HCT116 (cell line): Measurements from ENCODE around the gene ANKRD40CL. TPM values are rescaled to one million over a fixed set of nuclear protein-coding genes. Genes with fewer than 3 reads are reported as not detected.

Source experiments
- ATAC-seq: fragments of 200-7000 bp; cut with Tn5 transposase; 2 replicates; pipeline ENCODE4 v1.9.1; 2020; ENCODE audit warnings: mild to moderate bottlenecking, moderate library complexity
- BruUV-seq: library from RNA; stranded (reverse); fragments of 400-500 nt; replicated peaks from 2 replicates; lab custom pipeline; 2021; lab: Mats Ljungman, UMichigan
- CTCF ChIA-PET: fragments of 300-600 bp; sonication (Branson Sonifier 250); formaldehyde crosslinking; loops from one replicate; lab custom pipeline; 2021; ENCODE audit warnings: antibody characterized with exemption; lab: Charles Lee
- POLR2A ChIA-PET: fragments of 300-600, 350-600 bp; sonication (Branson Sonifier 250); formaldehyde crosslinking; loops from one replicate; lab custom pipeline; 2021; ENCODE audit warnings: antibody characterized with exemption; lab: Charles Lee
- RAD21 ChIA-PET, 2 experiments: fragments of 300-600 bp; sonication (Branson Sonifier 250); formaldehyde crosslinking; loops; one replicate each; lab custom pipeline; 2023; ENCODE audit warnings: low total read pairs in 2 of 2; ENCODE audit not compliant: uncharacterized antibody in 2 of 2, unreplicated experiment in 2 of 2, low non-redundant PET in 1 of 2; lab: Charles Lee
- DNase-seq: peaks from one replicate; pipeline ENCODE4 v3.0.0-alpha.2; 2010; ENCODE audit warnings: low read depth, low spot score
- H2AFZ ChIP-seq: fragments of 200-600 bp; shearing (Covaris generic), sonication (generic); 2 replicates; pipeline ENCODE4 v1.6.1; 2017; ENCODE audit warnings: low read depth, mixed run types, mixed read lengths, antibody characterized with exemption, low read length; ENCODE audit not compliant: poor library complexity, severe bottlenecking
- H3K27ac ChIP-seq: 2 replicates; pipeline ENCODE4 v1.5.1; 2012; ENCODE audit warnings: low read depth, low read length
- H3K27me3 ChIP-seq: fragments of 200-600 bp; sonication (generic); 2 replicates; pipeline ENCODE4 v1.6.1; 2016; ENCODE audit warnings: mixed run types, low read length, mixed read lengths; ENCODE audit not compliant: insufficient read depth
- H3K36me3 ChIP-seq, 2 experiments: fragments of 200-500 bp in 1 of 2; fragments of 200-600 bp in 1 of 2; sonication (Bioruptor generic) in 1 of 2; sonication (generic) in 1 of 2; 2 replicates each; pipeline versions ENCODE4 v1.5.1 to v1.6.1; 2014 to 2016; ENCODE audit warnings: low read length in 2 of 2, inconsistent platforms in 1 of 2, mixed read lengths in 1 of 2, mixed run types in 1 of 2; ENCODE audit not compliant: insufficient read depth in 2 of 2, control insufficient read depth in 1 of 2
- H3K4me1 ChIP-seq, 2 experiments: fragments of 200-600 bp in 1 of 2; sonication (generic) in 1 of 2; 2 replicates each; pipeline versions ENCODE4 v1.5.1 to v1.6.1; 2012 to 2017; ENCODE audit warnings: low read length in 2 of 2, inconsistent platforms in 1 of 2, mild to moderate bottlenecking in 1 of 2, mixed read lengths in 1 of 2, mixed run types in 1 of 2, moderate library complexity in 1 of 2; ENCODE audit not compliant: insufficient read depth in 2 of 2, control insufficient read depth in 1 of 2
- H3K4me2 ChIP-seq: fragments of 200-600 bp; sonication (generic); 2 replicates; pipeline ENCODE4 v1.6.1; 2017; ENCODE audit warnings: mixed run types, low read length, mixed read lengths
- H3K4me3 ChIP-seq, 2 experiments: fragments of 200-600 bp in 1 of 2; sonication (generic) in 1 of 2; replicated peaks in 1 of 2; 2 replicates each; pipeline ENCODE4 v1.5.1; 2011 to 2016; ENCODE audit warnings: low read length in 2 of 2, control low read depth in 1 of 2, low read depth in 1 of 2, mild to moderate bottlenecking in 1 of 2, mixed read lengths in 1 of 2, mixed run types in 1 of 2
- H3K79me2 ChIP-seq: fragments of 200-600 bp; sonication (generic); 2 replicates; pipeline ENCODE4 v1.6.1; 2017; ENCODE audit warnings: mild to moderate bottlenecking, mixed run types, low read length, moderate library complexity, mixed read lengths; ENCODE audit not compliant: insufficient read depth
- H3K9ac ChIP-seq: fragments of 200-600 bp; sonication (generic); 2 replicates; pipeline ENCODE4 v1.6.1; 2016; ENCODE audit warnings: low read length, mixed read lengths
- H3K9me2 ChIP-seq: fragments of 200-600 bp; sonication (generic), shearing (Covaris generic); 2 replicates; pipeline ENCODE4 v1.6.1; 2017; ENCODE audit warnings: mixed run types, mild to moderate bottlenecking, moderate library complexity; ENCODE audit not compliant: insufficient read depth
- H3K9me3 ChIP-seq, 2 experiments: fragments of 200-500 bp in 1 of 2; fragments of 200-600 bp in 1 of 2; sonication (Bioruptor generic) in 1 of 2; sonication (generic) in 1 of 2; 2 replicates each; pipeline ENCODE4 v1.6.1; 2014 to 2017; ENCODE audit warnings: low read length in 2 of 2, mixed read lengths in 2 of 2, inconsistent platforms in 1 of 2, low read depth in 1 of 2, mild to moderate bottlenecking in 1 of 2, mixed run types in 1 of 2, moderate library complexity in 1 of 2; ENCODE audit not compliant: control insufficient read depth in 1 of 2, insufficient read depth in 1 of 2
- H4K20me1 ChIP-seq: fragments of 200-600 bp; sonication (generic), shearing (Covaris generic); 2 replicates; pipeline ENCODE4 v1.6.1; 2017; ENCODE audit warnings: mixed run types, mild to moderate bottlenecking, moderate library complexity; ENCODE audit not compliant: insufficient read depth
- CBX3 ChIP-seq: IDR thresholded peaks from 2 replicates; pipeline ENCODE4 v1.6.1; 2012; ENCODE audit warnings: low read depth
- CEBPB ChIP-seq: IDR thresholded peaks from 2 replicates; pipeline ENCODE4 v1.6.1; 2012; ENCODE audit warnings: low read depth
- EGR1 ChIP-seq: IDR thresholded peaks from 2 replicates; pipeline ENCODE4 v1.6.1; 2012; ENCODE audit warnings: low read depth
- ELF1 ChIP-seq: IDR thresholded peaks from 2 replicates; pipeline ENCODE4 v1.6.1; 2012; ENCODE audit warnings: low read depth, borderline replicate concordance
- FOSL1 ChIP-seq: IDR thresholded peaks from 2 replicates; pipeline ENCODE4 v1.6.1; 2012; ENCODE audit warnings: low read depth
- JUND ChIP-seq: IDR thresholded peaks from 2 replicates; pipeline ENCODE4 v1.6.1; 2012
- POLR2A ChIP-seq: IDR thresholded peaks from 2 replicates; pipeline ENCODE4 v1.7.0; 2011; ENCODE audit warnings: borderline replicate concordance; ENCODE audit not compliant: insufficient read depth, insufficient read length; ENCODE audit errors: extremely low read depth
- POLR2AphosphoS5 ChIP-seq: IDR thresholded peaks from 2 replicates; pipeline ENCODE4 v1.6.1; 2011; ENCODE audit warnings: mild to moderate bottlenecking, low read depth, low read length, moderate library complexity
- RAD21 ChIP-seq: IDR thresholded peaks from 2 replicates; pipeline ENCODE4 v1.6.1; 2012; ENCODE audit warnings: low read depth, mild to moderate bottlenecking
- SIN3A ChIP-seq: IDR thresholded peaks from 2 replicates; pipeline ENCODE4 v1.6.1; 2012; ENCODE audit warnings: low read depth
- SRF ChIP-seq: IDR thresholded peaks from 2 replicates; pipeline ENCODE4 v1.6.1; 2012; ENCODE audit warnings: low read depth
- TCF7L2 ChIP-seq: IDR thresholded peaks from 2 replicates; pipeline ENCODE4 v1.7.0; 2011; ENCODE audit warnings: borderline replicate concordance, inconsistent platforms; ENCODE audit not compliant: insufficient read depth, insufficient read length; ENCODE audit errors: extremely low read depth
- intact Hi-C: fragments of 100-400 bp; cut with micrococcal nuclease; formaldehyde crosslinking; loops from 2 replicates; pipeline ENCODE4 v1.10.0; 2022
- total RNA-seq: library from RNA; stranded (reverse); gene quantifications from one replicate; pipeline ENCODE4 v1.2.1, GENCODE V29; 2021; ENCODE audit not compliant: unreplicated experiment
- TF ChIP-seq, protein P1 (sequence below): IDR thresholded peaks from 2 replicates; pipeline ENCODE4 v1.6.1; 2011; ENCODE audit warnings: mild to moderate bottlenecking, low read length, moderate library complexity; ENCODE audit not compliant: insufficient replicate concordance; ENCODE audit errors: extremely low read depth
- TF ChIP-seq, protein P2 (sequence below): IDR thresholded peaks from 2 replicates; pipeline ENCODE4 v1.6.1; 2012; ENCODE audit warnings: low read depth
- TF ChIP-seq, protein P3 (sequence below), 3 experiments: fragments of 200-600 bp in 1 of 3; sonication (generic) in 1 of 3; IDR thresholded peaks in 2 of 3; conservative IDR thresholded peaks in 1 of 3; 2 replicates each; pipeline ENCODE4 v1.5.1; 2012 to 2017; ENCODE audit warnings: low read depth in 2 of 3, low read length in 2 of 3, antibody characterized with exemption in 1 of 3, borderline replicate concordance in 1 of 3, control low read depth in 1 of 3, mild to moderate bottlenecking in 1 of 3, mixed read lengths in 1 of 3, mixed run types in 1 of 3, moderate library complexity in 1 of 3; ENCODE audit not compliant: insufficient read depth in 1 of 3
- TF ChIP-seq, protein P4 (sequence below): IDR thresholded peaks from 2 replicates; pipeline ENCODE4 v1.6.1; 2012

ANKRD40CL gene
- total RNA-seq, 1 experiment from 2014 or later, result 0.57 TPM

DNA sequence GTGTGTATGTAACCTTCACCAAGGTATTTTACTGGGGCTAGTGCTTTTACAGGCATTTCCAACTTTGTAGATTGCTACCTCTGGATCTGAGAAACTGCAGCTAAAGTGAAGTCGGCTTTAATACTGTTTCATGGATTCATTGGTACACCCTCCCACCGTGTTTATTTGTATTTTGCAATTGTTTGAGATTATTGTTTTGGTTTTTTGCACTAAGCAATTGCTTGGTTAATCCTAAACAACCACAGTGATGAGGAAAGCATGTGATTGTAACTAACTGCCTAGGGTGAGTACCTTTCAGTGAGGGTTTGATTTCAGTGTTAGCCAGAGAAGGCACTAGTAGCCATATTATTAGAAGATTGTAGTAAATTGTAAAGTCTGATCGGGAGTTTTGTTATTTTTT, 44.6 kb downstream of the ANKRD40CL start:
- H3K9ac ChIP-seq, result no peak overlapping the region
- H3K27ac ChIP-seq, result no peak overlapping the region
- ChIA-PET CTCF (no interaction called here), RAD21 (no interaction called here), POLR2A (interaction anchor here (0.7 kb wide), 1 partner anchor 49 kb away, joined by 5 read pairs; no protein-coding TSS in a partner anchor)
- no peaks in the 10 kb centered on the region for H3K9me3 ChIP-seq
- peak overlapping the region; percentile 12; the same call in 1 of the 2 replicates for H3K4me2 ChIP-seq
- peaks cover 69% of the 10 kb centered on the region for H4K20me1 ChIP-seq
- H3K79me2 ChIP-seq, result peaks cover 85% of the 10 kb centered on the region
- H3K27me3 ChIP-seq, result no peaks in the 10 kb centered on the region
- TF ChIP-seq TCF7L2 (no peak), POLR2A (no peak), POLR2AphosphoS5 (no peak), CEBPB (no peak), RAD21 (no peak), EGR1 (no peak), ELF1 (no peak), CBX3 (no peak), SRF (no peak), SIN3A (no peak), JUND (no peak), FOSL1 (no peak)
- TF ChIP-seq, protein P1, sequence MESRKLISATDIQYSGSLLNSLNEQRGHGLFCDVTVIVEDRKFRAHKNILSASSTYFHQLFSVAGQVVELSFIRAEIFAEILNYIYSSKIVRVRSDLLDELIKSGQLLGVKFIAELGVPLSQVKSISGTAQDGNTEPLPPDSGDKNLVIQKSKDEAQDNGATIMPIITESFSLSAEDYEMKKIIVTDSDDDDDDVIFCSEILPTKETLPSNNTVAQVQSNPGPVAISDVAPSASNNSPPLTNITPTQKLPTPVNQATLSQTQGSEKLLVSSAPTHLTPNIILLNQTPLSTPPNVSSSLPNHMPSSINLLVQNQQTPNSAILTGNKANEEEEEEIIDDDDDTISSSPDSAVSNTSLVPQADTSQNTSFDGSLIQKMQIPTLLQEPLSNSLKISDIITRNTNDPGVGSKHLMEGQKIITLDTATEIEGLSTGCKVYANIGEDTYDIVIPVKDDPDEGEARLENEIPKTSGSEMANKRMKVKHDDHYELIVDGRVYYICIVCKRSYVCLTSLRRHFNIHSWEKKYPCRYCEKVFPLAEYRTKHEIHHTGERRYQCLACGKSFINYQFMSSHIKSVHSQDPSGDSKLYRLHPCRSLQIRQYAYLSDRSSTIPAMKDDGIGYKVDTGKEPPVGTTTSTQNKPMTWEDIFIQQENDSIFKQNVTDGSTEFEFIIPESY, result no peak
- TF ChIP-seq, protein P2, sequence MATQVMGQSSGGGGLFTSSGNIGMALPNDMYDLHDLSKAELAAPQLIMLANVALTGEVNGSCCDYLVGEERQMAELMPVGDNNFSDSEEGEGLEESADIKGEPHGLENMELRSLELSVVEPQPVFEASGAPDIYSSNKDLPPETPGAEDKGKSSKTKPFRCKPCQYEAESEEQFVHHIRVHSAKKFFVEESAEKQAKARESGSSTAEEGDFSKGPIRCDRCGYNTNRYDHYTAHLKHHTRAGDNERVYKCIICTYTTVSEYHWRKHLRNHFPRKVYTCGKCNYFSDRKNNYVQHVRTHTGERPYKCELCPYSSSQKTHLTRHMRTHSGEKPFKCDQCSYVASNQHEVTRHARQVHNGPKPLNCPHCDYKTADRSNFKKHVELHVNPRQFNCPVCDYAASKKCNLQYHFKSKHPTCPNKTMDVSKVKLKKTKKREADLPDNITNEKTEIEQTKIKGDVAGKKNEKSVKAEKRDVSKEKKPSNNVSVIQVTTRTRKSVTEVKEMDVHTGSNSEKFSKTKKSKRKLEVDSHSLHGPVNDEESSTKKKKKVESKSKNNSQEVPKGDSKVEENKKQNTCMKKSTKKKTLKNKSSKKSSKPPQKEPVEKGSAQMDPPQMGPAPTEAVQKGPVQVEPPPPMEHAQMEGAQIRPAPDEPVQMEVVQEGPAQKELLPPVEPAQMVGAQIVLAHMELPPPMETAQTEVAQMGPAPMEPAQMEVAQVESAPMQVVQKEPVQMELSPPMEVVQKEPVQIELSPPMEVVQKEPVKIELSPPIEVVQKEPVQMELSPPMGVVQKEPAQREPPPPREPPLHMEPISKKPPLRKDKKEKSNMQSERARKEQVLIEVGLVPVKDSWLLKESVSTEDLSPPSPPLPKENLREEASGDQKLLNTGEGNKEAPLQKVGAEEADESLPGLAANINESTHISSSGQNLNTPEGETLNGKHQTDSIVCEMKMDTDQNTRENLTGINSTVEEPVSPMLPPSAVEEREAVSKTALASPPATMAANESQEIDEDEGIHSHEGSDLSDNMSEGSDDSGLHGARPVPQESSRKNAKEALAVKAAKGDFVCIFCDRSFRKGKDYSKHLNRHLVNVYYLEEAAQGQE, result no peak
- TF ChIP-seq, protein P3, sequence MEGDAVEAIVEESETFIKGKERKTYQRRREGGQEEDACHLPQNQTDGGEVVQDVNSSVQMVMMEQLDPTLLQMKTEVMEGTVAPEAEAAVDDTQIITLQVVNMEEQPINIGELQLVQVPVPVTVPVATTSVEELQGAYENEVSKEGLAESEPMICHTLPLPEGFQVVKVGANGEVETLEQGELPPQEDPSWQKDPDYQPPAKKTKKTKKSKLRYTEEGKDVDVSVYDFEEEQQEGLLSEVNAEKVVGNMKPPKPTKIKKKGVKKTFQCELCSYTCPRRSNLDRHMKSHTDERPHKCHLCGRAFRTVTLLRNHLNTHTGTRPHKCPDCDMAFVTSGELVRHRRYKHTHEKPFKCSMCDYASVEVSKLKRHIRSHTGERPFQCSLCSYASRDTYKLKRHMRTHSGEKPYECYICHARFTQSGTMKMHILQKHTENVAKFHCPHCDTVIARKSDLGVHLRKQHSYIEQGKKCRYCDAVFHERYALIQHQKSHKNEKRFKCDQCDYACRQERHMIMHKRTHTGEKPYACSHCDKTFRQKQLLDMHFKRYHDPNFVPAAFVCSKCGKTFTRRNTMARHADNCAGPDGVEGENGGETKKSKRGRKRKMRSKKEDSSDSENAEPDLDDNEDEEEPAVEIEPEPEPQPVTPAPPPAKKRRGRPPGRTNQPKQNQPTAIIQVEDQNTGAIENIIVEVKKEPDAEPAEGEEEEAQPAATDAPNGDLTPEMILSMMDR (IDR thresholded peaks at IDR 0.05 in 2 of 3, conservative IDR thresholded peaks at IDR 0.05 in 1 of 3; ENCODE audit: borderline replicate concordance in 1 of 3, insufficient read depth in 1 of 3, low read depth in 2 of 3, low read length in 2 of 3), result no peak
- TF ChIP-seq, protein P4, sequence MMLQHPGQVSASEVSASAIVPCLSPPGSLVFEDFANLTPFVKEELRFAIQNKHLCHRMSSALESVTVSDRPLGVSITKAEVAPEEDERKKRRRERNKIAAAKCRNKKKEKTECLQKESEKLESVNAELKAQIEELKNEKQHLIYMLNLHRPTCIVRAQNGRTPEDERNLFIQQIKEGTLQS, result no peak
- DNase-seq, result no peak
- ATAC-seq, result no peak
- intact Hi-C loops, result no loop called here
- peaks cover 8 to 17% of the 10 kb centered on the region in 2 experiments; a peak in 3 of 4 replicates for H3K36me3 ChIP-seq
- no TSS peak for BruUV-seq
- H2AFZ ChIP-seq, result no peak overlapping the region
- H3K4me3 ChIP-seq, result no peak overlapping the region
- H3K4me1 ChIP-seq, result peaks cover 25 to 53% of the 10 kb centered on the region in 2 experiments
- H3K9me2 ChIP-seq, result no peaks in the 10 kb centered on the region
